GM12872 (cell line): ENCODE results near the gene RNF149.

Experiments used
- CTCF ChIP-seq: IDR thresholded peaks from 3 replicates; pipeline ENCODE4 v1.5.1; 2011; ENCODE audit warnings: low read depth, mild to moderate bottlenecking, low read length, moderate library complexity; ENCODE audit not compliant: insufficient read depth

Gene RNF149

GRCh38 chr2:101290711-101291110 lies 17.8 kb downstream of the RNF149 start:
- no peak for TF ChIP-seq CTCF

GRCh38 chr2:101287303-101287702 lies 21.2 kb downstream of the RNF149 start:
- TF ChIP-seq CTCF, result no peak

- TF ChIP-seq CTCF, result no peak
Observed at GRCh38 chr2:101286684-101287083, 21.8 kb downstream of the RNF149 start.

- no peak for TF ChIP-seq CTCF
Observed at GRCh38 chr2:101282980-101283379, 25.5 kb downstream of the RNF149 start.

GRCh38 chr2:101281482-101281881 lies 27.0 kb downstream of the RNF149 start:
- TF ChIP-seq CTCF, result no peak

GRCh38 chr2:101278925-101279324 lies 29.6 kb downstream of the RNF149 start:
- TF ChIP-seq CTCF, result no peak

GRCh38 chr2:101277111-101277510 lies 31.4 kb downstream of the RNF149 start:
- no peak for TF ChIP-seq CTCF

- no peak for TF ChIP-seq CTCF
Observed at GRCh38 chr2:101274142-101274541, 34.4 kb downstream of the RNF149 start.
